HG03066 (cell line): Measurements from ENCODE around the gene ZNF135.

ENCODE experiments used
- ATAC-seq: cut with Tn5 transposase; IDR thresholded peaks from one replicate; pipeline ENCODE4 v1.9.1; 2021; ENCODE audit warnings: low read depth; ENCODE audit not compliant: unreplicated experiment

ZNF135 gene

DNA sequence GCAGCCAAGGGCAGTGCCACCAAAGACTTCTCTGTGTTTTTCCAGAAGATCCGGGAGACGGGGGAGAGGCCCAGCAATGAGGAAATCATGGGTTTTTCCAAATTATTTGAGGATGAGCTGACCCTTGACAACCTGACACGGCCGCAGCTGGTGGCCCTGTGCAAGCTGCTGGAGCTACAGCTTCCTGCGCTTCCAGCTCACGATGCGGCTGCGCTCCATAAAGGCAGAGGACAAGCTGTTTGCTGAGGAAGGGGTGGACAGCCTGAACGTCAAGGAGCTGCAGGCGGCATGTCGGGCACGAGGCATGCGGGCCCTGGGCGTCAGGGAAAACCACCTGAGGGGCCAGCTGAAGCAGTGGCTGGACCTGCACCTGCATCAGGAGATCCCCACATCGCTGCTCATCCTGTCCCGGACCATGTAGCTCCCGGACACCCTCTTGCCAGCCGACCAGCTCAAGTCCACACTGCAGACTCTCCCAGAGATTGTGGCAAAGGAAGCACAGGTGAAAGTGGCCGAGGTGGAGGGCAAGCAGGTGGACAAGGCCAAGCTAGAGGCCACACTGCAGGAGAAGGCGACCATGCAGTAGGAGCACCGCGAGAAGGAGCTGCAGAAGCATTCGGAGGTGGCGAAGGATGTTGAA lies 13.6 kb upstream of the ZNF135 start:
- no peak for ATAC-seq

GRCh38 chr19:58046856-58047255 lies 12.2 kb upstream of the ZNF135 start:
- ATAC-seq: no peak

GRCh38 chr19:58047672-58048071 lies 11.4 kb upstream of the ZNF135 start:
- ATAC-seq: no peak

- ATAC-seq: no peak
Observed at GRCh38 chr19:58052256-58052655, 6.8 kb upstream of the ZNF135 start.

- ATAC-seq: no peak
Observed at GRCh38 chr19:58053480-58054156, 5.5 kb upstream of the ZNF135 start.

GRCh38 chr19:58054901-58055874 lies 3.9 kb upstream of the ZNF135 start:
- ATAC-seq: no peak

- ATAC-seq: no peak
Observed at GRCh38 chr19:58056261-58056660, 2.8 kb upstream of the ZNF135 start.

DNA sequence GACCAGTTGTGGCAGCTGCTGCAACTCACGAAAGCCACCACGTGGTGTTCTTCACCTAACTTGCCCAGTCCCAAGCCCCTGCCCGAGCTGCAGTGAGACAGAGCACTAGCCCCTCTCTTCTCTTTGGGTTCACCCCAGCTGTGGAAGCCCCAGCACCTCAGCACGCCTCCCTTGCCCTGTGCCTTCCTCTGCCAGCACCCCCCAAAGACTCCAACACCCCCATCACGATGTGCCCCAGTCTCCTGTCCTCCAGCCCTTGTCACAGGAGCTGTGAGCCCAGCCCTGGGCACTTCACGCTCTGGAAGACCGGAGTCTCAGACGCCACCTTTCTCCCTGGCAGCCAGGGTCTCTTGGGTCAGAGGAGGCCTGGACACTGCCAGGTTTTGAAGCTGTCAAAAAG lies 2.2 kb upstream of the ZNF135 start:
- ATAC-seq: no peak

DNA sequence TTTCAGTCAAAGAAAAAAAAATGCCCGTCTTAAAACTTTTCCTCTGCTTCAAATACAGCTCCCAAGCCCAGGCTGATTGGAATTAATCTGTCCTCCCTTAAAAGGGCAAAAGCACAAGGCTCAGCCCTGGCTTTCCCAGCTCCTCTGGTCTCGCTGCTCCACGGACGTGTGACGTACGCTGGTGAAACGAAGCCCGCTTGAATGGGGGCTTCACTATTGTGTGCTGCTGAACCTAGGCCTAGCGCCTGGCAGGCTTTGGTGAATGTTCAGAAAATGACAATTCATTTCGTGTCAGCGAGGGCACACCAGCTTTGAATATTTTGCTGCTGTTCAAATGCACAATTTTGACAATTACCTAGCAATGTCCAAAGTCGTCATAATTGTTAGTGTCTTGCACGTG lies 615 bp upstream of the ZNF135 start:
- no peak for ATAC-seq

GRCh38 chr19:58059671-58060078 lies 593 bp downstream of the ZNF135 start:
- no peak for ATAC-seq

DNA sequence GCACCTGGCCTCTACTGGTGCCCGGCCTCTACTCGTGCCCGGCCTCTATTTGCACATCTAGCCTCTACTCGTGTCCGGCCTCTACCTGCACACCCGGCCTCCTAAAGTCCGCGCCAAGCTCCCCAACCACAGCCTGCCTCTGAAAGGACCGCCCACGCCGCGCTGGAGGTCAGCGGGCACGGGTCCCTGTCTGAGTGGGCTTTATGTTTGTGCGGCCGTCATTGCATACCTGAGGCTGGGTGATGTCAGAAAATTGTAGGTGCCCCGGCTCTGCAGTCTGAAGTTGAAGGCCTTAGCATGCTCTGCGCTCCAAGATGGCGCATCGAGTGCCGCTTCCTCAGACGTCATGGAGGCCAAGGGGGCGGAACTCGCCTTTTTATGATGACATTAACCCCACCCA lies 1.1 kb downstream of the ZNF135 start:
- no peak for ATAC-seq

DNA sequence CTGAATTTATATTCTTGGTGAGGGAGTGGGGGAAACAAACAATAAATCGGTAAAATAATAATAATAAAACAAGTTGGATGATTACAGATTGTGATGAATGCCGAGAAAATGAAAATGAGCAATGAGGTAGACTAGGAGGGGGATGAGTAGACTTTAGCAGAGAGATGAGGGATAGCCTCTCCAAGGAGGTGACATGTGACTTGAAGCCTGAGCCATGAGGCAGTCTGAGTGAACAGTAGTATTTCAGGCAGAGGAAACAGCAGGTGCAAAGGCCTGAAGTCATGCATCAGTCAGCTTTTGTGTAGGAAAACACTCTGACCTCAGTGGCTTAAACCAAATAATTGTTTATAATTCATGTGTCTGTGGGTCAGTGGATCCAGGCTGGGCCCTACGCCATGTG lies 4.6 kb downstream of the ZNF135 start:
- no peak for ATAC-seq

- ATAC-seq: no peak
Observed at GRCh38 chr19:58067240-58067912, 8.3 kb downstream of the ZNF135 start.

DNA sequence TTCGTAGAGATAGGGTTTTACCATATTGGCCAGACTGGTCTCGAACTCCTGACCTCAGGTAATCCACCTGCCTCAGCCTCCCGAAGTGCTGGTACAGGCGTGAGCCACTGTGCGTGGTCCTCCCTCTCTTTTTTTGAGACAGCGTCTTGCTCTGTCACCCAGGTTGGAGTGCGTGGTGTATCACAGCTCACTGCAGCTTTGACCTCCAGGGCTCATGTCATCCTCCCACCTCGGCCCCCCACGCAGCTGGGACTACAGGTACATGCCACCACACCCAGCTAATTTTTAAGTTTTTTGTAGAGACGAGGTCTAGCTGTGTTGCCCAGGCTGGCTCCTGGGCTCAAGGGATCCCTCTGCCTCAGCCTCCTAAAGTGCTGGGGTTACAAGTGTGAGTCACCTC lies 20.7 kb downstream of the ZNF135 start:
- ATAC-seq: no peak

GRCh38 chr19:58083021-58083420 lies 23.9 kb downstream of the ZNF135 start:
- ATAC-seq: no peak

DNA sequence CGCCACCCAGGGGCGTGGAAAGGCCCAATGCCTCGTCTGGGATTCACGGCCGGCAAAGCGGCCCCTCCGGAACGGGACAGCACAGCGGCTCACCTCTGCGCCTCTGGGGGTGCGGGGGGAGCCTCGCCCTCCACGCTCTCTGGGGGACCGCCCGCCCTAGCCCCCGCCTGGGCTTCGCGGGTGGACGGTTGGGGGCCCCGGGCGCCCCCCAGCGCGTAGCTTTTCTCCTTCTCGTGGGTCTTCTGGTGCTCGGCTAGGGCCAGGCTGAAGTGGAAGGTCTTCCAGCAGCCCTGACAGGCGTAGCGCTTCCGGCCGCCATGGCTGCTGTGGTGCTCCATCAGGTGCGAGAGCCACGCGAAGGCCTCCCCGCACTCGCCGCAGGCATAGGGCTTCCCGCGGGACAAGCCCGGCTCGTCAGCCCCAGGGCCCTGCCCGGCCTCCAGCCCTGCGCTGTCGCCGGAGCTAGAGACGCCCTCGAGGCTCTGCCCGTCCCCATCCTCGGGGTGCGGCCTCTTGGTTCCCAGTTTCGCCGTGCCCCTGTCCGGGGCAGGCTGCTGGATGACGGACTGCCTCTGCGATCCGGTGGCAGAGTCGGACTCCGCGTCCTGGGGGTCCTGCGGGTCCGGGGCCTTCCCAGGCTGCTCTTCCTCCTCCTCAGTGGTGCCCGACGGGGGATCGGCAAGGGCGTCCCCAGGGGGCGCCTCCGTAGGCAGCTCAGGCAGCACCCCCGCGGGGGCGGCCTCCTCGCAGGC lies 25.7 kb downstream of the ZNF135 start:
- ATAC-seq: no peak

GRCh38 chr19:58085348-58085875 lies 26.3 kb downstream of the ZNF135 start:
- no peak for ATAC-seq

GRCh38 chr19:58086825-58087710 lies 28.0 kb downstream of the ZNF135 start:
- no peak for ATAC-seq

- ATAC-seq: no peak
Observed at GRCh38 chr19:58088521-58089052, 29.5 kb downstream of the ZNF135 start.
